ENCODE results near the gene PAMR1.
A peak's percentile ranks its signal among the peaks of the same experiment; 100 is the strongest.

Gene PAMR1

DNA sequence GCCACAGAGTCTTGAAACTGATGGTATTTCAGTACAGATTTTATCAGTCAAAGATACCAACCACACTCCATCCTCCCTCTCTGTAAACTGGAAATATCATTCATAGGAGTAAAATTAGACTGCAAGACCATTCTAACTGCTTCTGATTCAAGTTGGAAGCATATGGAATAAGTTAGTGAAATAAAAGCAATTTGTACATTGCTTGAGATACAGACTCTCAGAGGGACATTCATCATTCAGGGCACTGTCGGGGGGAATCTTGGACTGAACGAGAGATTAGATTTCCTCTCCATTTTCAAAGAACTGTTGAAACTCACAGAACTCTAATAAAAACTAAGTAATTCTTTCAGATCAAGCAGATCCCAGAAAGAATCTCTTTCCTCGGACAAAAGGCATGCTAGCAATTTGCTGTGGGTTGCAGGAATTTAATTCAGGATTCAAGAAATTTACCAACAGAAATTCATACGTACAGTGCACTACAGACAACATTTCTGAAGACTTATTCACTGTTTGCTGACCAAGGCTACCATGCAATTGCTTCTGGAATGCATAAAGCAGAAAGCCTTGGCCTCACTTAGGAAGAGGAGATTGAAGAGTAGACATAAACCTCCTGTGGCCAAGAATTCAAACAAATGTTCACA lies 34.1 kb downstream of the PAMR1 start:
- DNase-seq = no peak

DNA sequence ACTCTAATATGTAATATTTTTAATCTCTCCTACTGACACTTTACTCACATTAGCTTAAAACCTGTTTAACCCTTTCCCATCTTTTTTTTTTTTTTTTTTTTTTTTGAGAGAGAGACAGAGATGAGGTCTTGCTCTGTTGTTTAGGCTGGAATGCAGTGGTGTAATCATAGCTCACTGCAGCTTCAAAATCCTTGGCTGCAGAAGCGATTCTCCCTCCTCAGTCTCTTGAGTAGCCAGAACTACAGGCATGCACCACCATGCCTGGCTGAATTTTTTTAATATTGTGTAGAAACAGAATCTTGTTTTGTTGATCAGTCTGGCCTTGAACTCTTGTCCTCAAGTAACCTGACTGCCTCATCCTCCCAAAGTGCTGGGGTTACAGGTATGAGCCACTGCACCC lies 37.3 kb downstream of the PAMR1 start:
- DNase-seq = no peak

DNA sequence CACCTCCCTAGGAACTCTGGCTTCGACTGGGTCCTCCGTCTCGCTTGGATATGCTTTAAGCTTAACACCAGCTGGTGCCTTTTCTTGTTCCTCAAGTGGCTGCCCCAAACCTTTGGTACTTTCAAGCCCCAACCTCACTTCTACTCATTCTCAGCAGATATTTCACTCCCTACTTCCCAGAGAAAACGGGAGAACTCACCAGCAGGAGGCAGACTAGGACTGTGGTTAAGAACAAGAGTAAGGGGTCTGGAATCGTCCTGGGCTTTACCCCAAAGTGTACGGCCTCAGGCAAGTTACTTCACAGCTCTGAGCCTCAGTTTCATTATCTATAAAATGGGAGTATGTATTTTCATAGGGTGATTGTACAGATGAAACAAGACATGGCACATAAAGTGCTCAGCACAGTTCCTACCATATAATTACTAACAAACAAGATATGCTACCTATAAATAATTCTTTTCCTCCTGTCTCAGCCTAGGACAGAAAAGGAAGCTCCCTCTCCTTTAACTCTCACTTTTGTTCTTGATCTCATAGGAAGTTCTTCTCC lies 37.8 kb downstream of the PAMR1 start:
- no peak for DNase-seq

DNA sequence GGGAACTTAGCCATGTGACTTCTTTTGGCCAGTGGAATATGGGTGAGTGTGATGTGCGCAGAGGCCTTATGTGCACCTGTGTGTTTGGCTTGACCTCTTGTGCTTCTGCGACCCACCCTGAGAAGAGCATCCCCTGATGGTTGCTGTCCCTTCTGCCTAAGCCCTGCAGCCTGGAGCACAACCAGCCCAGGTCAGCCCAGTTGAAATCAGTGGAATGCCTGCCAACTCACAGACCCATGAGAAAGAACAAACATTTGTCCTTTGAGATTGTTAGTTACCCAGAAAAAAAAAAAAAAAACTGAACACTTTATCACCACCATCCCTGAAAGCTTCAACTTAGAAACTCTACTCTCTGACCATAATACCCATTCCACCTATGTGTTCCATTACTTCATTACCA lies 38.5 kb downstream of the PAMR1 start:
- DNase-seq = no peak

DNA sequence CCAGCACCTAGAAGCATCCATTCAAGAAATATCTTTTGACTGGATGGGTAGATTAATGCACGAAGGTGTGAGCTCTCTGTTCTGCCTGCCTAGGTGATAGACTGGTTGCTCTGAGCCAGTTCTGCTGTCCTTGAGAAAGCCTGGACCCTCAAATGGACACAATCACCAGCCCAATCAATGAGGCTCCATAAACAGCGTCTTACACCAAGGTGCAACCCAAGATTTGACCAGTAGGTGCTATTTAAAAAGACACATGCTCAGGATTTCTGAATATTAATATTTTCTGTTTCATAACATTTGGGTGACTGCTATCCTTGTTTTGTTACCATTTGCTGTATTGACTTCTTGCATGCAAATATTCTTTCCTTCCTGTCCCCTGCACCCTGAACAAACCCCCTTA lies 39.0 kb downstream of the PAMR1 start:
- no peak for DNase-seq

DNA sequence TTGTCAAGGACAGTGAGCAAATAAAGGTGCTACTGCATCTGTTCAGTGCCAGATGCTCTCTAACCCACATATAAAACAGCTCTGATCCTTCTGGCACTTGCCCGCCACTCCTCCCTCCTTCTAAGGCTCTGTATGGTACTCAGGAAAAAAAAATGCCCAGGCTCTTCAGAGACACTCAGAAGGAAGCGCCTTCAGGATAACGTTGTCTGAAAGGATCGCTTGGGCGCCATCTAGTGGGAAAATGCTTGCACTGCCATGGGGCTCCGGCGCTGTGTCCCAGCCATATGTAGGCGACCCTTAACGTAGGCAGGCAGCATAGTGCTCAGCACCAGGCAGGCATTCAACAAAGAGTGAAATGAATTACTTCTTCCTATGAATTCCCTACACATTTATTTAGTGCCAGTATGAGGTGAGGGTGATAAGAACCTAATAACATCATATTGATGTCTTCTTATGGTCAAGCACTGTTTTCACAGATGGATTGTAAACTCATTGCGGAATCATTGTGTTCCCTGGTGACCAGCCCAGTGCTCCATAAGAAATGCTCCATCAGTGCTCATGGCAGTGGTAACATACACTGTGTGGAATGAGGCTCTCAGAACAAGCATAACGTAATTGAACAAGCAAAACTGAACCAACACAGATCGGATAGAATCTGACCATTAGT lies 39.6 kb downstream of the PAMR1 start:
- DNase-seq = peak; percentile 79

DNA sequence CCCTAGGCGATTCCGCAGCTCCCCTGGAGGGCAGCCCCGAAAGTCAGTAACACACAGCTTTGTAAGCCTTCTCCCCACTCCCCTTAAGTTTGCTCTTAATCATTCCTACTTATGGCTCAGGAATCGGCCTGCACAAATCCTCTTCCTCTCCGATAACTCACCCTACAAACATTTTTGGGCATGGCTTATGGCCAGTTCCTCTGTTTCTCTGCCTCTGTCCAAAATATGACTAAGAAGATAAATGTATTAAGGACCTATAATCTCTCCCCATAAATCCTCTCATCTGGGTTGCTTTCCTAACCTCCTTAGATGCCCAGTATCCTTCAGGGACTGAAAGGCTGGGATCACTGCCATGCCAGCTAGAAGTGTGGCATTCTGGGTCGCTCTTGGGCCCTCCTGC lies 41.0 kb downstream of the PAMR1 start:
- no peak for DNase-seq

DNA sequence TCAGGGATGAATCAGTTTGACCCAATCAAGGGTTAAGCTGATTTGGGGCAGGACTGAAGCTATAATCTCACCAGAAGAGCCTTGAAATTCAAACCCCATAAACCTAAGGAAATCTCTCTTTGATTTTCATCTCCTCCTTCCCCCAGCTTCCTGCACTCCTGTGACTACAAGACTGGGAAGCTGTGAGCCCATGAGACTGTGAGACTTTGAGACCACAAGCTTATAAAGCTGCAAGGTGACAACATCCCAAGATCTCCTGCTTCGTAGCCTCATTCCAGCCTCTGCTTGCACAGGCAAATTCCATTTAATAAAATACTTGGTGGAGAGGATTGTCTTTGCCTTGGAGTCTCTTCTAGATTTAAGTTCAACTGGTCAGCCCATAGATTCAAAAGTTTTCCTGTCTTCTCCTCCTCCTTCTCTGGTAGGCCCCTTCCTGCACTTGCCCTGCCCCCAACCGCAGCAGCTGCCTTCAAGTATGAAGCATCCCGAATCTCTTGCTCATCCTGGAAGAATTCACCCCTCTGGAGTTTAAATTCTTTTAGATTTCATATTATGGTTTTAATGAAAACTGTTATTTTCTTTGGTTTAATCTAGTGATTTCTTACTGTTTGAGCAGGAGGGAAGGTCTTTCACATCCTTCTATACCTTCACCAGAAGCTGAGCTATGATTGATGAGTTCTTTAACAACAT lies 42.1 kb downstream of the PAMR1 start:
- DNase-seq = no peak

DNA sequence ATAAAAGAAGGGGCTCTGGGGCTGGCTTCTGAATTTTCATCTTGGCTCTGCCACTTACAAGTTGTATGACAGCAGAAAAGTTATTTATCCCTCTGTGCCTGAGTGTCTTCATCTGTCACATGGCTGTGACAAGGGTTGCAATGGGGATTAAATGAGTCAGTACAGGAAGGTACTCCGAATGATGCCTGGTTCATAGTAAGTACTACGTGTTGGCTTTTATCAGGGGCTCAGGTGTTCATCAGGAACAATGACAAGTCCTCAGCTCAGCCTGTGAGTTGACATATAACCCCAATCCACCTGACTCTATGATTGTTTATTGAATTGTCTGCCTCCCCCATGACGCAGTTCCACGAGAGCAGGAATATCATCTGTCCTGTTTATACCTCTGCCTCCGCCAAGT lies 45.7 kb downstream of the PAMR1 start:
- no peak for DNase-seq

DNA sequence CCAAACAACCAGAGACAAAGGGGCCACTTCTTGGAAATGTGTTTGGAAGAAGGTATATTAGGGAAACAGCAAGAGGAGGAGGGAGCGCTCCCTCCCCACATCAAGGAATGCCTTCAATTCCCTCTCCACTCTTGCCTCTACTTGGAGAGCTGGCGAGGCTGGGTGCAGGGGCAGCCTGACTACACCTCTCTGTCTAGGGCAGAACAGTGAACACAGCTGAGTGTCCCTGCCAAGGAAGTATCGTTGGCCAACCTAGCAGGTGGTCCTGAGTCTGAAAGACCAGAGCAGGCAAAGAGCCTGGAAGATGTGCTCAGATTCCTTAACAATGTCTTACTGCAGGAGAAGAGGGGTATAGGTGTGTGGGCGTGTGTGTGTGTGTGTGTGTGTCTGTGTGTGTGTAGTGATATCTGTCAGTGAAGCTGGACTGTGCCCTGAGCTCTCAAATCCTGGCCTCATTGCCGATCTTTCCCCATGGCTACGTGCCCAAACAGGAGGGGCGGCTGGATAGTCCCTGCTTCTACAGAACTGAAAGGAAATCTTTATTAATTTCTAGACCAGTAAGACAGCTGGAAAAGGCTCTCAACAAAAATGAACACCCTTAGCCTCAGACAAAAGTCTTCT lies 46.8 kb downstream of the PAMR1 start:
- DNase-seq = no peak

DNA sequence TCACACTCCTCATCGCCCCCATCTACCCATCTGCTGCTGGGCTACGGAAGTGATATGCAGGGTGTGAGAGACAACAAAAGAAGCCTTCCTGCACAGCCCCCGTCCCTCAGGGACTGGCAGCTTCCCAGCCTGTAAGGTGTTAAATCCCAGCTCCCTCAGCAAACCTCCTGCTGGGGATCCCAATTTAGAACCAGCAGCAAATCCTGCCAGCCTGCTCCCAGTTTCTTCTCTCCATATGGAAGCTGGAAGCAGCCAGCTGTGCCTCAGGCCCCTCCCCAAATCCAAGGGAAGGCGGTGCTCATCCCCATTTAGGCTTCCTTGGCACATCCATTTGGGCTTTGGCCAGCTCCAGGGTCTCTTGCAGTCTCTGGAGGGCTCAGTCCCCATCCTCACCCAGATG lies 47.5 kb downstream of the PAMR1 start:
- DNase-seq = no peak

DNA sequence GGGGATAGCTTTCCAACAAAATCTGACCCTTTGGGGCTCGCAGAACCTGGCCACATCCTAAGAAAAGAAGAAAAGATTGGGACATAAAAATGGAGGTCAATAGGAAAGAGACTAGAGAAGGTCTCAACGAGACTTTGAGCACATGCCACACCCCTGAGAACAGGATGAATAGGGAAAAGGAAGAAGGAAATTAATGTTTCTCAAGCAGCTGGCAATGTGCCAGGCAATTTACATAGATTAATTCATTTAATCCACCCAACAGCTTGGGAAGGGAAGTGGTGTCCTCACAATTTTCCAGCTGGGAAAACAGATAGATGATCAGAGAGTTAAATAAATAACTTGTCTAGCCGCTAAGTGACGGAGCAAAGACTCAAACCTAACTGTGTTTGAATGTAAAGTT lies 50.7 kb downstream of the PAMR1 start:
- no peak for DNase-seq

DNA sequence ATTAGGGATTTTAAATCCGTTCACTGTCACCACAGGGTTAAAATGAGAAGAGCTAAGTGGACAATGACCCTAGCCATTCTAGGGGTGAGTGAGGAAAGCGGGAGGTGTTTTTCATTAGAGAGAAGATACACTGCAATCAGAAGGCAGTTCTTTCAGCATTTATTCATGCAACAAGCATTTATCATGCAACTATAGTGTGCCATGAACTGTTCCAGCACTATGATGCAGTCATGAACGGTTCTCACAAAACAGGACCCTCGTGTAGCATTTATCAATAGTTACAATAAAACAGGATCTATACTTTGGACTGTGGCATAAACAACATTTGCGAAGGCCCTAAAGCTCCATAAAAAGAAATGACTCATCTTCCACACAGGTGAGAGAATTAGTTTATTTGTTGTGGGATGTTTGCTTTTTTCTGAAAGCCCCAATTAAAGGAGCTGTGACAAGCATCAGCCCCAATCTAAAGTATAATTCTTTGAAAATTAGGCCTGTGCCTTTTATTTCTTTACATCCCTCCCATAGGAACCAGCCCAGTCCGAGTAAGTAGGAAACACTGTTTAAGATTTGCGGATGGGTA lies 51.5 kb downstream of the PAMR1 start:
- no peak for DNase-seq

DNA sequence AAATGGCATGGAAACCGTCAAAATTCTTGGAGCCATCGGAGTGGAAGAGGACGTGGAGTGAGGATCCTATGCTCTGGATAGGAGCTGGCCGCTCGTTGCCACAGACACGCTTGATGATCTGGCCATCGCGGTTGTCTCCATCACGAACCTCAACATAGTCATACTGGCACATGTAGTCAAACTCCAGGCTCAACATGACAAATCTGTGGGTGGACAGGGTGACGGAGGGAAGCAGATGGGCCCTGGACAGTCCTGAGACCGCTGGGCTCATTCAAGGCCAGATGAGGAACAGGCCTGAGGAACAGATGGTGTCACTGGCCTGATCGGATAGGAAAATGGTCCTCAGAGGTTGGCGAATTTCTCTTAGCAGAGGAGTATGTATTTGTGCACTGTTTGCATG lies 54.8 kb downstream of the PAMR1 start:
- DNase-seq = no peak

DNA sequence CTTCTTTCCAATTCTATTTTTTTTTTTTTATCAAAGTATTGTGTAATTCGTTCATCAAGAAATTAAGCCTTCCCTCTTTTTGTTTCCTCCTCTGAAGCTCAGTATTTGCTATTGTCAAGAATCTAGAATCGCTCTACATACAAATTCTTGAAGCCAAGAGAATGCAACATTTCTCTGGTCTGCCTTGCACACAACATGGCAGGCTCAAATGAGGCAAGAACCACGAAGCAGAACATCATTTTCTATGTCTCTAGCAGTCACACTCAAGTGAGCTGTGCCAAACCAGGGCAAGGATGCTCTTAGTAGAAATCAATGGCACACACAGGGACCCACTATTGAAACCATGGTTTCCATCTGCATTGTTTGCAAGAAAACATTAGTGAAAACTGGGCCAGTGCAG lies 59.4 kb downstream of the PAMR1 start:
- no peak for DNase-seq

DNA sequence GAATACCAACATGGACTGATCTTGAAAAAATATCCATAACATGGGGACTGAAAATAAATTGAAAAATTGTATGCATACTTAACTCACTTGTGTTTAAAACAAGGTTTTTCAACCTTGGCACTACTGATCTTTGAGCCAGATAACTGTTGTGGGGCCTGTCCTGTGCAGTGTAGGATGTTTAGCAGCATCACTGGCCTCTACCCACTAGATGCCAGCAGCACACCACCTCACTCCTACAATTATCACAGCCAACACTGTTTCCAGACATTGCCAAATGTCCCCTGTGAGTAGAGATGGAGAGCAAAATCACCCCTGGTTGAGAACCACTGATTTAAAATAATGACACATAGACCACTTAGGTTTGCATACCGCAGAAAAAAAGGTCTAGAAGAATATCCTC lies 61.1 kb downstream of the PAMR1 start:
- DNase-seq = no peak

DNA sequence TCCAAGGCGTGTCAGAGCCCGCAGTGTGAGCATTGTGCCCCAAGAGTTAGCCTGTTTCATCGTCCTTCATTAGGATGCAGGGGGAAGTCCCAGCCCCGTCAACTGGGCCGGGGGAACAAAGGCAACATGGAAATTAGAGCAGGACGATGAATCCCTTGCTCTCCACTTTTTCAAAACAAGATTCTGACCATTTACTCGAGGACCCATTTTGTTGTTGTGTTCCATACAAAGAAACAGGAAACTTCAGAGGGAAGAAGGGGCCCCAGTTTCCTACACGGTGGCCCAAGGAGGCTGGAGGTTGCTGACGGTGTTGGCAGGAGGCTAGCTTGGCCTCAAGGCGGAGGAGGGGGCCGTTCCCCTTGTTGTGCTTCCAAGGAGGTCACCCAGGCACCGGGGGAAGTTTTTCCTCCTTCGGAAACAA lies 62.1 kb downstream of the PAMR1 start:
- no peak for DNase-seq

DNA sequence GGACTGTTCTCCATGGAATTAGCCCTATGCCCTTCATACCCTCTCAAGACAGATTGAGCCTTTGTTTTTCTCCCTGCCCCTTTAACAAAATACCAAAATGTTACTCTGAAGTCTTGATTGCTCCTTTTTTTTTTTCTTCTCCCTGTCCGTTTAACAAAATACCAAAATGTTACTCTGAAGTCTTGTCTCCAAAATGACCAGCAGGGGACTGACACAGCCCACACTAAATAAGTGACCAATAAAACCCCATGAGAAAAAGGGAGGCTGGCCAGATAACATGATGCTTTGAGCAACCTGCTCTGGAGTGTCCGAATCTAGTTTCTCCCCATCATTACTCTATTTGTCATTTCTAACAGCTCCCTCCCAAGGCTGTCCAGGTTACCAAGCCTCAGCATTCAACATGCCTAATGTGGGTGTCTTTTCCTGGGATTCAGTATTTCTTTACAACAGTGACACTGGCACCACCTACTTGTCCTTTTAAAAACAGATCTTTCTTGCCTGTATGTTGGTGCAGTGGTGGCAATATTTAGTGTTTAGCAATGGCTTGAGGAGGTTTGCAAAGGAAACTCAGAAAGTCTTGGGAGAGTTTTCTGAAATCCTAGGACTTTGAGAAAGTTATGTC lies 63.4 kb downstream of the PAMR1 start:
- no peak for DNase-seq

DNA sequence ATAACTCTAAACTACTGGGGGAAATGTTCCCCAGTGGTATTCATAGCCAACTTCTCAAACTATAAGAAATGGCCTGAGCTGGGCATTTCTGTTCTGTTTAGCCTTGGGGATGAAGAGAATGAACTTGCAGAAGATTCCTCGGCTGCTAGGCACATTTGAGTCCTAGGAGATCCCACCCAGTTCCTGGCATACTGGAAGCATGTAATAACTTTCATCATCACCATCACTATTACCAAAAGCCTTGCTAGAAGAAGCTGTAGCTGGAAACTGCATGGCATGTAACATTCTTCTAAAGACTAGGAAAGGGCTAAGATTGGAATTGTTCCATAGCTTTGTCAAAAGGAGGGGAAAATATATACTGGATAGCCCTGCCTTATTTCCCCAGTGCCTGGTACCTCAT lies 65.9 kb downstream of the PAMR1 start:
- no peak for DNase-seq

DNA sequence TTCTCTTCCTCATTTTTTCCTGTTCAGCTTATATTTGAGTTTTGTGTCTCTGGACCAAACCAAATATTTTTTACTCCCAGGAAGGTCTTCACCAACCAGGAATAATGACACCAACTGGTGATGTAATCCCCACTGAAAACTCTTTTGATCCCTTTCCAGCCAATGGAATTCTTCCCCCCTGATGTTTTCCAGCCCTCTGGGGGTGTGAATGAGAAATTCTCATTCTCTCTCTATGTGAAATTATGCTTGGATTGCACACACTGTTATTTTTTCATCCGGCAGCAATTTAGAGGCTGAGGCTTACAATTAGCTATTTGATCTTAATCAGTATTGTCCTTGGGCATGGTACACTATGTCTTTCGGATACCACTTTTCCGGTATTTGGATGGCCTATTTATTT lies 66.6 kb downstream of the PAMR1 start:
- no peak for DNase-seq

DNA sequence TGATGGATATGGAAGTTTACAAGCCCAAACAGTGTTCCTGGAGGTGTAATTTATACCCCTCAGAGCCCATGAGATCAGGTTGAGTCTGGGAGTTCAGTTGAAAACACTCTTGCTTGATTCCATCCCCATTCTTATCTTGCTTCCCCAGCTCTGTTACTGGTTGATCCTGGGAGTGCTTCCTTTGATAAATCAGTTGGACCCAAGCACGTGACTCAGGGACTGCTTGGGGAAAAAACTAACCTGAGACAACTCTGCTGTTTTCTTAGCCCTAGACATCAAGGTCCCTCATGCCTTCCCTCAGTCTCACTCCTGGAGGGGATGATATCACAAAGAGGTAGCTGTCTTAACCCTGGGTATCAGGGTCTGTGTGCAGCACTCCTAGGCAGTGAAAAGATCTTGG lies 71.1 kb downstream of the PAMR1 start:
- no peak for DNase-seq

DNA sequence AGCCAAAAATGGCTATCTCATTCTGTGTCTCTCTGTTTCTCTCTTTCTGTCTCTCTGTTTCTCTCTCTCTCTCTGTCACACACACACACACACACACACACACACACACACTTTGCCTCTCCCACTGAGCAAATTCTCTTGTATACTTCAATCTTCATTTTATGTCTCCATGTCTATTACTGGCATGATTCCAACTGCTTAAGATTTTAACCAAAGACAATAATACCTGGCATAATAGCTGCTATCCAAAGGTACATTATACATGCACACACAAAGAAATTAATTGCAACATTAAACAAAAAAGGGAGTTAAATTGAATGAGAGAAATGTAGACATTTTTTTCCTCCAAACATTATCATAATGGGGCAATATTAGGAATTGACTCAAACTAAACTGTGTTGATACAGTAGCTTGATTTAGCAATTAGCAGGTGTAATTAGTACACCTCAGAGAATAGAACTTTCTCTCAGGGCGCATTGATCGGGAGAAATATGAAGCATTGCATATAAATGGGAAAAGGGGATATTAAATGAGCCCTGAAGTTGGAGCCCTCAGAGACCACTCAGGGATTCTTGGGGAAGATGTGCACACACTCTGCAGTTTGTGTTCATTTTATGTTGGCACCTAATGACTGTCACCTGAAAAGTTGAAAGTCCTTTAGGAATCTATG lies 88.7 kb downstream of the PAMR1 start:
- DNase-seq = no peak
